HuH-7.5 (cell line): ENCODE data around the gene CAPG.

ENCODE experiments used
- DNase-seq: peaks from one replicate; pipeline ENCODE4 v3.0.0; 2011; ENCODE audit warnings: low spot score

CAPG gene

GRCh38 chr2:85438201-85439024 lies 28.2 kb upstream of the CAPG start:
- DNase-seq = no peak

GRCh38 chr2:85437488-85438200 lies 27.5 kb upstream of the CAPG start:
- peak; percentile 77 for DNase-seq

- DNase-seq = no peak
These were observed 26.8 kb upstream of the CAPG start for GRCh38 chr2:85436836-85437487.

- no peak for DNase-seq
These were observed 26.0 kb upstream of the CAPG start for GRCh38 chr2:85435981-85436835.

GRCh38 chr2:85435220-85435958 lies 25.2 kb upstream of the CAPG start:
- no peak for DNase-seq

- no peak for DNase-seq
These were observed 24.5 kb upstream of the CAPG start for GRCh38 chr2:85434696-85435095.

- no peak for DNase-seq
These were observed 23.4 kb upstream of the CAPG start for GRCh38 chr2:85433511-85434089.

- peak; percentile 7 for DNase-seq
These were observed 21.5 kb upstream of the CAPG start for GRCh38 chr2:85431570-85432205.

GRCh38 chr2:85430752-85431569 lies 20.8 kb upstream of the CAPG start:
- DNase-seq = peak; percentile 7

- DNase-seq = no peak
These were observed 19.7 kb upstream of the CAPG start for GRCh38 chr2:85429924-85430289.

GRCh38 chr2:85429213-85429923 lies 19.2 kb upstream of the CAPG start:
- peak; percentile 4 for DNase-seq

GRCh38 chr2:85428343-85428881 lies 18.2 kb upstream of the CAPG start:
- no peak for DNase-seq

- DNase-seq = no peak
These were observed 17.2 kb upstream of the CAPG start for GRCh38 chr2:85427300-85427835.

- no peak for DNase-seq
These were observed 15.4 kb upstream of the CAPG start for GRCh38 chr2:85425588-85425987.

- DNase-seq = no peak
These were observed 13.4 kb upstream of the CAPG start for GRCh38 chr2:85423525-85423924.

GRCh38 chr2:85422072-85422457 lies 11.9 kb upstream of the CAPG start:
- DNase-seq = no peak

GRCh38 chr2:85421260-85422071 lies 11.3 kb upstream of the CAPG start:
- no peak for DNase-seq
